HL-60 (cell line): ENCODE measurements around the gene CCPG1.

Experiments used
- CTCF ChIP-seq: IDR thresholded peaks from one replicate; pipeline ENCODE4 v1.5.1; 2011; ENCODE audit warnings: low read length, control low read depth, inconsistent platforms; ENCODE audit not compliant: insufficient read depth
- GABPA ChIP-seq: IDR thresholded peaks from 2 replicates; pipeline ENCODE4 v1.6.1; 2012; ENCODE audit warnings: low read depth
- POLR2AphosphoS5 ChIP-seq: IDR thresholded peaks from 2 replicates; pipeline ENCODE4 v1.6.1; 2012; ENCODE audit warnings: low read depth
- REST ChIP-seq: IDR thresholded peaks from 2 replicates; pipeline ENCODE4 v1.6.1; 2012; ENCODE audit warnings: low read depth; ENCODE audit not compliant: insufficient replicate concordance

GRCh38 chr15:55318588-55319494 is 89.3 kb downstream of the CCPG1 start, which contains the start of the genes PIGB and PIGBOS1:
- TF ChIP-seq CTCF (no peak), GABPA (peak; percentile 64), REST (peak; percentile 54), POLR2AphosphoS5 (peak; percentile 94)
